Kidney (tissue), 14 donors: ENCODE data around the gene ERVK3-1. TPM values are rescaled to one million over a fixed set of nuclear protein-coding genes. Genes with fewer than 3 reads are reported as not detected.

Experiments
- DNase-seq, 5 donors: peaks; one replicate each; pipeline ENCODE4 v3.0.0-alpha.2; 2013 to 2020
- FAIRE-seq: peaks from 2 replicates; lab custom pipeline; 2012; peaks lifted over from hg19 to GRCh38; lab: Jason Lieb, UNC
- H3K27ac ChIP-seq, 2 donors: one replicate each; pipeline ENCODE4 v1.7.0; 2013; ENCODE audit warnings: low read depth in 2 of 2, low read length in 2 of 2, inconsistent platforms in 1 of 2
- H3K27me3 ChIP-seq: one replicate; pipeline ENCODE4 v1.7.1; 2013; ENCODE audit warnings: low read length, inconsistent platforms; ENCODE audit not compliant: control insufficient read depth, insufficient read depth
- H3K36me3 ChIP-seq, 3 donors: one replicate each; pipeline versions ENCODE4 v1.7.0 to v1.7.1; 2013; ENCODE audit warnings: low read length in 3 of 3, control low read depth in 1 of 3, inconsistent platforms in 1 of 3; ENCODE audit not compliant: insufficient read depth in 3 of 3, control insufficient read depth in 2 of 3
- H3K4me1 ChIP-seq, 3 donors: one replicate each; pipeline versions ENCODE4 v1.7.0 to v1.7.1; 2013; ENCODE audit warnings: low read length in 3 of 3, inconsistent platforms in 1 of 3, low read depth in 1 of 3; ENCODE audit not compliant: control insufficient read depth in 2 of 3, insufficient read depth in 2 of 3
- H3K4me3 ChIP-seq, 3 donors: one replicate each; pipeline versions ENCODE4 v1.7.0 to v1.8.1; 2013; ENCODE audit warnings: low read length in 3 of 3, control low read depth in 1 of 3, inconsistent platforms in 1 of 3
- H3K9ac ChIP-seq, 3 donors: one replicate each; pipeline versions ENCODE4 v1.7.0 to v1.7.1; 2013; ENCODE audit warnings: low read length in 3 of 3, control low read depth in 1 of 3, inconsistent platforms in 1 of 3
- H3K9me3 ChIP-seq, 3 donors: one replicate each; pipeline versions ENCODE4 v1.7.0 to v1.7.1; 2013; ENCODE audit warnings: low read length in 3 of 3, control low read depth in 1 of 3, inconsistent platforms in 1 of 3; ENCODE audit not compliant: control insufficient read depth in 2 of 3, insufficient read depth in 1 of 3
- CTCF ChIP-seq: IDR thresholded peaks from 3 replicates; pipeline ENCODE4 v1.5.1; 2012; ENCODE audit warnings: mild to moderate bottlenecking, moderate library complexity, borderline replicate concordance; ENCODE audit not compliant: insufficient read depth; ENCODE audit errors: extremely low read depth
- intact Hi-C: fragments of 100-400 bp; cut with DNase I; formaldehyde crosslinking; loops from one replicate; pipeline ENCODE4 v1.11.1; 2022
- polyA plus RNA-seq: library from polyadenylated mRNA; stranded (reverse); fragments of 350-450 nt; fragmentation: Illumina TruSeq; extraction: RNeasy Lipid Tissue Mini Kit (QIAGEN cat#74804); gene quantifications from one replicate; pipeline ENCODE4 v1.2.3, GENCODE V29; 2014; ENCODE audit warnings: low read depth, low replicate concordance; ENCODE audit not compliant: insufficient read depth
- total RNA-seq: library from RNA; stranded (reverse); fragmentation: NEBNext Ultra II Directional; extraction: Animal tissue kit (Norgen Biotek cat#: 25700); gene quantifications from one replicate; pipeline ENCODE4 v1.2.1, GENCODE V29; 2021
- donor health status: control.
- donor health status: control.
- donor health status: control.
- donor health status: control.
- donor health status: control.
- donor health status: DM: yes; HTN: yes; CAD: no.
- donor health status: Normal renal cell carcinoma (clear cell type).

ERVK3-1 gene
- total and polyA plus RNA-seq, 2 donors from 2014 or later = 35.4 to 41.6 TPM

DNA sequence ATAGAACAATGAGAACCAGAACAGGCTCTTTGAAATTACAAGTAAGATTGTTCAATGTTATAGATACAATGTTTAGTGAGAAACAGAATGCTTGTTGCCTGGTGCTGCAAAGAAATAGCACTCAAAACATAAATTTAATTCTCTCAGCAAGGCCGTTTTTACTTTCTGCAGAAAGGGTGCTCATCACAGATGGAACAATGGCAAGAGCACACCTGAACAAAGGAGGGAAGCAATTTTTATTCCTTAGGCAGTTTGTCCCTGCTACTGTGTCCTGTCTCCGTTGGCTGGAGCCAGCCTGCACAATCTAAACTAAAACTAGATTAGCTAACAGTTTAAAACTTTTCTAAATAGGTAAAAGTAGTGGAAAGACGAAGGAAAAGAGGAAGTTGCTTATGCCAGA is 36.8 kb upstream of the ERVK3-1 start:
- H3K27ac ChIP-seq = no peak overlapping the region
- no peak for TF ChIP-seq CTCF
- no peaks in the 10 kb centered on the region for H3K27me3 ChIP-seq
- H3K9me3 ChIP-seq = peaks cover 6 to 55% (median 30%) of the 10 kb centered on the region in 3 donors
- peaks cover 0 to 13% (median 2%) of the 10 kb centered on the region in 3 donors for H3K36me3 ChIP-seq
- no peak for DNase-seq
- no peak overlapping the region for H3K4me3 ChIP-seq
- H3K4me1 ChIP-seq = no peaks in the 10 kb centered on the region
- intact Hi-C loops = no loop called here
- FAIRE-seq = no peak
- no peak overlapping the region for H3K9ac ChIP-seq

DNA sequence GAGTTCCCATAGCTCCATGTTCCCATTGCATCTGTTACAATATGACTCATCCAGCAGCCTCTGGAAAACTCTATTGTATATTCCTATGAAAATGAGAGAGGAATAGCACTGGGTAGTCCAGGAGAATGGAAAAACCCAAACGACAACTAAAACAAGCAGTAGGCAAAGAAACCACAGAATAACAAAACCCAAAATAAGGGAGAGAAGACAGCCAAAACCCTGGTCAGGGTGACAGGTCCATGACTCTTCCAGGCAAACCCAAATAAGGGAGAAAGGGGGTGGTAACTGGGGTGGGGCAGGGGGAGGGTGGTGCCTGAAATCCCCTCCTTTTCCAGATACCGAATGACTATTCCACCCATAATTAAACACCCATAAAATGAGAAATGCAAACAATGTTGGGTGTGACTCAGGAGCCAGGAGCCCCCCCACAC is 30.4 kb upstream of the ERVK3-1 start:
- H3K27ac ChIP-seq = no peak overlapping the region
- intact Hi-C loops = no loop called here
- peaks cover 0 to 14% (median 8%) of the 10 kb centered on the region in 3 donors for H3K36me3 ChIP-seq
- H3K27me3 ChIP-seq = no peaks in the 10 kb centered on the region
- H3K4me1 ChIP-seq = peaks cover 0 to 6% (median 2%) of the 10 kb centered on the region in 3 donors
- H3K9ac ChIP-seq = no peak overlapping the region
- no peak overlapping the region for H3K4me3 ChIP-seq
- FAIRE-seq = no peak
- peaks cover 5 to 20% (median 9%) of the 10 kb centered on the region in 3 donors for H3K9me3 ChIP-seq
- TF ChIP-seq CTCF = no peak
- no peak for DNase-seq

DNA sequence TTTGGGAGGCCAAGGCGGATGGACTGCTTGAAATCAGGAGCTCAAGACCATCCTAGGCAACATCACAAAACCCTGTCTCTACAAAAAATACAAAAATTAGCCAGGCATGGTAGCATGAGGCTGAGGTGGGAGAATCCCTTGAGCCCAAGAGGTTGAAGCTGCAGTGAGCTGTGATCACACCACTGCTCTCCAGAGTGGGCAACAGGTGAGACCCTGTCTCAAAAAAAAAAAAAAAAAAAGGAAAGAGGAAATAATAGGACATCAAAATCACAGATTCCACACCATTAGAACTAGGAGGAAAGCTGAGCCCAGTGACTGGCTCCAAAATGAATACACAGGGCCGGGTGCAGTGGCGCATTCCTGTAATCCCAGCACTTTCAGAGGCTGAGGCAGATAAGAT is 29.6 kb upstream of the ERVK3-1 start:
- Histone ChIP-seq H3K4me1 (peaks cover 0 to 10% (median 6%) of the 10 kb centered on the region in 3 donors), H3K27ac (no peak overlapping the region), H3K9me3 (peaks cover 5 to 16% (median 7%) of the 10 kb centered on the region in 3 donors), H3K27me3 (no peaks in the 10 kb centered on the region), H3K4me3 (no peak overlapping the region), H3K36me3 (peaks cover 0 to 14% (median 8%) of the 10 kb centered on the region in 3 donors), H3K9ac (no peak overlapping the region)
- DNase-seq = no peak
- no peak for FAIRE-seq
- TF ChIP-seq CTCF = no peak
- intact Hi-C loops = no loop called here

- peaks cover 3 to 7% (median 5%) of the 10 kb centered on the region in 3 donors for H3K9me3 ChIP-seq
- TF ChIP-seq CTCF = no peak
- no peak for FAIRE-seq
These were observed 28.0 kb upstream of the ERVK3-1 start for GRCh38 chr19:58277197-58277596.

More at GRCh38 chr19:58277197-58277596, 28.0 kb upstream of the ERVK3-1 start:
- no peak for DNase-seq
- Histone ChIP-seq H3K4me3 (no peak overlapping the region), H3K9ac (no peak overlapping the region), H3K36me3 (peaks cover 0 to 9% (median 8%) of the 10 kb centered on the region in 3 donors), H3K27me3 (no peaks in the 10 kb centered on the region), H3K27ac (no peak overlapping the region), H3K4me1 (peaks cover 0 to 10% (median 6%) of the 10 kb centered on the region in 3 donors)
- intact Hi-C loops = no loop called here
